ENCODE data around the gene CREB5.

DNA sequence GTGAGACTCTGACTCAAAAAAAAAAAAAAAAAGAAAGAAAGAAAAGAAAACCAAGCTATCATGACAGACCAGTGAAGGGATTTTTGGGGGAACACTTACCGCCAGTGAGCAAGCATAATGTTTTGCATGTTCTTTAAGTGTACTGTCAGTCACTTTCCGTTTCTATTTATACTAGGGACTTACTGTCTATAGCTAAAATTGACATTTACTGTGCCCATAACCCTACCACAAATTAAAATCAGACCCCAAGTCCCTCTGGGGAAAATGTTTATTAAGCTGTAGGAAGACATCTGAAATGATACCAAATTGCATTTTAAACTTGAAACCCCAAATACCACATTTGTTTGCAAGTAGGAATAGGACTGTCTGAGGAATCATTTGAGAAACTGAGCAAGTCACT, 293.0 kb downstream of the CREB5 start:
- no peak for TF ChIP-seq TCF4 (CRISPR knock-in tag; IDR thresholded peaks at IDR 0.05; ENCODE audit: borderline replicate concordance)
- TF ChIP-seq ZNF8 (CRISPR knock-in tag; IDR thresholded peaks at IDR 0.05) = no peak
- no peak for TF ChIP-seq OSR1 (CRISPR knock-in tag; IDR thresholded peaks at IDR 0.05)
- TF ChIP-seq ISL1 (CRISPR knock-in tag; IDR thresholded peaks at IDR 0.05) = no peak
- no peak for TF ChIP-seq RARB (CRISPR knock-in tag; IDR thresholded peaks at IDR 0.05)
- no peak for TF ChIP-seq ZNF565 (CRISPR knock-in tag; conservative IDR thresholded peaks at IDR 0.05; ENCODE audit: low read depth)
- TF ChIP-seq BACH2 (CRISPR knock-in tag; IDR thresholded peaks at IDR 0.05; ENCODE audit: borderline replicate concordance) = no peak
- TF ChIP-seq, protein P1, sequence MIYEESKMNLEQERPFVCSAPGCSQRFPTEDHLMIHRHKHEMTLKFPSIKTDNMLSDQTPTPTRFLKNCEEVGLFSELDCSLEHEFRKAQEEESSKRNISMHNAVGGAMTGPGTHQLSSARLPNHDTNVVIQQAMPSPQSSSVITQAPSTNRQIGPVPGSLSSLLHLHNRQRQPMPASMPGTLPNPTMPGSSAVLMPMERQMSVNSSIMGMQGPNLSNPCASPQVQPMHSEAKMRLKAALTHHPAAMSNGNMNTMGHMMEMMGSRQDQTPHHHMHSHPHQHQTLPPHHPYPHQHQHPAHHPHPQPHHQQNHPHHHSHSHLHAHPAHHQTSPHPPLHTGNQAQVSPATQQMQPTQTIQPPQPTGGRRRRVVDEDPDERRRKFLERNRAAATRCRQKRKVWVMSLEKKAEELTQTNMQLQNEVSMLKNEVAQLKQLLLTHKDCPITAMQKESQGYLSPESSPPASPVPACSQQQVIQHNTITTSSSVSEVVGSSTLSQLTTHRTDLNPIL (CRISPR knock-in tag; IDR thresholded peaks at IDR 0.05; ENCODE audit: low read depth) = no peak
- no peak for TF ChIP-seq ZFP3 (CRISPR knock-in tag; IDR thresholded peaks at IDR 0.05)

Data from SK-N-SH treated with all-trans-retinoic acid at 6 μM for 48 hours (cell line).